H1 (cell line): ENCODE data around the gene POLDIP3. TPM values are rescaled to one million over a fixed set of nuclear protein-coding genes. Genes with fewer than 3 reads are reported as not detected.
"Not testable (repeated sequence)": the region's sequence is repeated elsewhere in the genome, so short reads cannot be mapped to it uniquely, and the experiment has no call there.

ENCODE experiments used
- CTCF ChIA-PET: fragments of 300-600 bp; sonication (Branson Sonifier 250); formaldehyde crosslinking; loops from one replicate; lab custom pipeline; 2021; ENCODE audit not compliant: partially characterized antibody; lab: Charles Lee
- POLR2A ChIA-PET: fragments of 300-600 bp; sonication (Branson Sonifier 250); formaldehyde crosslinking; loops from one replicate; lab custom pipeline; 2021; ENCODE audit warnings: inconsistent platforms; ENCODE audit not compliant: partially characterized antibody; lab: Charles Lee
- DNase-seq, 2 experiments: peaks; one replicate each; pipeline versions ENCODE4 v3.0.0 to v3.0.0-alpha.2; 2010 to 2022; ENCODE audit warnings: low spot score in 2 of 2, low read depth in 1 of 2, mixed read lengths in 1 of 2
- FAIRE-seq: peaks from 2 replicates; lab custom pipeline; 2011; peaks lifted over from hg19 to GRCh38; lab: Jason Lieb, UNC
- H2AFZ ChIP-seq: 2 replicates; pipeline ENCODE4 v1.8.1; 2012; ENCODE audit warnings: low read length, inconsistent platforms
- H2AK5ac ChIP-seq: 2 replicates; pipeline ENCODE4 v1.6.1; 2013; ENCODE audit warnings: low read depth, low read length
- H2BK120ac ChIP-seq: replicated peaks from 2 replicates; pipeline ENCODE3; 2013; ENCODE audit warnings: low read depth, low read length, inconsistent platforms
- H2BK12ac ChIP-seq: 2 replicates; pipeline ENCODE4 v1.6.1; 2013; ENCODE audit warnings: low read depth, low read length
- H2BK15ac ChIP-seq: 2 replicates; pipeline ENCODE4 v1.6.1; 2013; ENCODE audit warnings: low read length
- H2BK20ac ChIP-seq: 2 replicates; pipeline ENCODE4 v1.6.1; 2013; ENCODE audit warnings: low read length
- H2BK5ac ChIP-seq: 2 replicates; pipeline ENCODE4 v1.6.1; 2013; ENCODE audit warnings: low read depth, low read length
- H3K14ac ChIP-seq: 2 replicates; pipeline ENCODE4 v1.6.1; 2013; ENCODE audit warnings: inconsistent platforms; ENCODE audit not compliant: insufficient read length
- H3K18ac ChIP-seq: 2 replicates; pipeline ENCODE4 v1.6.1; 2013; ENCODE audit warnings: low read length; ENCODE audit errors: extremely low read depth
- H3K23ac ChIP-seq: 2 replicates; pipeline ENCODE4 v1.6.1; 2013; ENCODE audit warnings: inconsistent platforms; ENCODE audit not compliant: insufficient read length
- H3K23me2 ChIP-seq: 2 replicates; pipeline ENCODE4 v1.6.1; 2013; ENCODE audit warnings: low read depth, low read length
- H3K27ac ChIP-seq: 2 replicates; pipeline ENCODE4 v1.6.1; 2011; ENCODE audit warnings: low read depth, low read length, inconsistent platforms
- H3K27me3 ChIP-seq, 4 experiments: replicated peaks in 1 of 4; 1 replicate in 1 of 4; 2 replicates in 3 of 4; pipeline versions ENCODE4 v1.6.1 to v1.8.1; 2011 to 2013; ENCODE audit warnings: low read length in 3 of 4, mild to moderate bottlenecking in 3 of 4, inconsistent platforms in 2 of 4, mixed read lengths in 2 of 4, moderate library complexity in 1 of 4; ENCODE audit not compliant: control insufficient read depth in 3 of 4, insufficient read depth in 3 of 4; ENCODE audit errors: extremely low read depth in 1 of 4
- H3K36me3 ChIP-seq, 4 experiments: 2 replicates each; pipeline versions ENCODE4 v1.6.1 to v1.8.1; 2011 to 2013; ENCODE audit warnings: mild to moderate bottlenecking in 4 of 4, low read length in 3 of 4, moderate library complexity in 2 of 4, control low read depth in 1 of 4, inconsistent platforms in 1 of 4; ENCODE audit not compliant: insufficient read depth in 4 of 4, control insufficient read depth in 2 of 4
- H3K4ac ChIP-seq: replicated peaks from 2 replicates; pipeline ENCODE3; 2013; ENCODE audit warnings: low read length, low read depth, mixed read lengths, inconsistent platforms; ENCODE audit not compliant: insufficient read length
- H3K4me1 ChIP-seq, 4 experiments: replicated peaks in 1 of 4; 1 replicate in 1 of 4; 2 replicates in 3 of 4; pipeline versions ENCODE4 v1.6.1 to v1.8.1; 2011 to 2013; ENCODE audit warnings: low read length in 3 of 4, inconsistent platforms in 2 of 4, mixed read lengths in 1 of 4; ENCODE audit not compliant: insufficient read depth in 4 of 4, control insufficient read depth in 3 of 4
- H3K4me2 ChIP-seq, 2 experiments: 2 replicates each; pipeline versions ENCODE4 v1.6.1 to v1.8.1; 2011 to 2013; ENCODE audit warnings: low read depth in 2 of 2, low read length in 2 of 2, control low read depth in 1 of 2, inconsistent platforms in 1 of 2, mild to moderate bottlenecking in 1 of 2; ENCODE audit not compliant: insufficient read depth in 1 of 2
- H3K4me3 ChIP-seq, 4 experiments: fragments of 200-600, 300-600 bp in 1 of 4; sonication (generic), shearing (Covaris generic), sonication (Bioruptor Twin) in 1 of 4; 2 replicates each; pipeline versions ENCODE4 v1.5.1 to v1.8.1; 2011 to 2016; ENCODE audit warnings: low read length in 4 of 4, low read depth in 3 of 4, control low read depth in 2 of 4, inconsistent platforms in 2 of 4, mild to moderate bottlenecking in 2 of 4, mixed read lengths in 1 of 4, moderate library complexity in 1 of 4; ENCODE audit not compliant: insufficient read depth in 2 of 4; ENCODE audit errors: extremely low read depth in 1 of 4
- H3K56ac ChIP-seq: replicated peaks from 2 replicates; pipeline ENCODE3; 2013; ENCODE audit warnings: low read depth, mild to moderate bottlenecking, mixed read lengths, low read length, inconsistent platforms; ENCODE audit not compliant: insufficient read length
- H3K79me1 ChIP-seq: 2 replicates; pipeline ENCODE4 v1.6.1; 2013; ENCODE audit warnings: low read depth, low read length, control low read depth
- H3K79me2 ChIP-seq, 2 experiments: 2 replicates each; pipeline versions ENCODE4 v1.6.1 to v1.8.1; 2012 to 2013; ENCODE audit warnings: low read length in 2 of 2, mild to moderate bottlenecking in 2 of 2, inconsistent platforms in 1 of 2; ENCODE audit not compliant: insufficient read depth in 2 of 2, control insufficient read depth in 1 of 2
- H3K9ac ChIP-seq, 4 experiments: replicated peaks in 1 of 4; 1 replicate in 1 of 4; 2 replicates in 3 of 4; pipeline versions ENCODE4 v1.6.1 to v1.8.1; 2011 to 2013; ENCODE audit warnings: low read depth in 3 of 4, low read length in 3 of 4, control low read depth in 2 of 4, mild to moderate bottlenecking in 2 of 4, moderate library complexity in 2 of 4, inconsistent platforms in 1 of 4; ENCODE audit errors: extremely low read depth in 1 of 4
- H3K9me3 ChIP-seq, 2 experiments: 2 replicates each; pipeline versions ENCODE4 v1.6.1 to v1.8.1; 2012 to 2013; ENCODE audit warnings: mild to moderate bottlenecking in 2 of 2, moderate library complexity in 2 of 2, control low read depth in 1 of 2, inconsistent platforms in 1 of 2, low read depth in 1 of 2, low read length in 1 of 2, mixed read lengths in 1 of 2; ENCODE audit not compliant: insufficient read depth in 2 of 2
- H4K20me1 ChIP-seq, 2 experiments: replicated peaks in 1 of 2; 2 replicates each; pipeline versions ENCODE3 to v1.8.1; 2011 to 2013; ENCODE audit warnings: inconsistent platforms in 2 of 2, low read length in 2 of 2, mild to moderate bottlenecking in 1 of 2; ENCODE audit not compliant: insufficient read depth in 2 of 2, control insufficient read depth in 1 of 2
- H4K5ac ChIP-seq: 2 replicates; pipeline ENCODE4 v1.6.1; 2013; ENCODE audit warnings: low read length, low read depth, mixed read lengths, inconsistent platforms; ENCODE audit not compliant: insufficient read length
- H4K8ac ChIP-seq: 2 replicates; pipeline ENCODE4 v1.8.0; 2013; ENCODE audit warnings: mild to moderate bottlenecking, moderate library complexity, low read length, inconsistent platforms; ENCODE audit not compliant: insufficient read depth; ENCODE audit errors: extremely low read depth
- H4K91ac ChIP-seq: replicated peaks from 2 replicates; pipeline ENCODE3; 2013; ENCODE audit warnings: low read length, mixed read lengths, inconsistent platforms; ENCODE audit not compliant: insufficient read length
- WGBS, 2 experiments: shearing (Covaris generic) in 1 of 2; methylation state at CpG; one replicate each; pipeline versions ENCODE4 v1.1.6 to v1.1.7; 2013 to 2015; ENCODE audit warnings: low lambda C conversion rate in 2 of 2, mixed read lengths in 2 of 2, inconsistent platforms in 1 of 2, low coverage in 1 of 2, missing lambda C conversion rate in 1 of 2; ENCODE audit not compliant: insufficient replicate concordance in 2 of 2, insufficient coverage in 1 of 2, insufficient read length in 1 of 2; ENCODE audit errors: extremely low coverage in 1 of 2, missing lambda C conversion rate in 1 of 2; 5-methylcytosine and 5-hydroxymethylcytosine counted together
- polyA plus RNA-seq, 7 experiments: library from polyadenylated mRNA; depleted of rRNA in 3 of 7; stranded (reverse) in 5 of 7; unstranded in 2 of 7; fragments of >200 nt in 5 of 7; fragments of 200-250 nt in 2 of 7; gene quantifications; 1 replicate in 5 of 7; 2 replicates in 1 of 7; 4 replicates in 1 of 7; pipeline versions ENCODE4 v1.2.1 to v1.2.3, GENCODE V29; 2011 to 2013; ENCODE audit warnings: missing spikeins in 2 of 7, mixed read lengths in 2 of 7
- small RNA-seq: library from polyadenylated mRNA; stranded (forward); fragments of <200 nt; extraction: miRNeasy Mini kit (QIAGEN cat#:217004); gene quantifications from one replicate; pipeline ENCODE3, GENCODE V24; 2013; ENCODE audit not compliant: insufficient read depth
- total RNA-seq: library from RNA; stranded (reverse); fragmentation: NEBNext Ultra II Directional; extraction: Animal tissue kit (Norgen Biotek cat#: 25700); gene quantifications from 2 replicates; pipeline ENCODE4 v1.2.1, GENCODE V29; 2021

The POLDIP3 gene
- total and polyA plus RNA-seq, 2 of the 8 experiments (the other 6 are each of a cell fraction or from before 2014, with no cell fraction given), result 43.5 to 84.6 TPM

DNA sequence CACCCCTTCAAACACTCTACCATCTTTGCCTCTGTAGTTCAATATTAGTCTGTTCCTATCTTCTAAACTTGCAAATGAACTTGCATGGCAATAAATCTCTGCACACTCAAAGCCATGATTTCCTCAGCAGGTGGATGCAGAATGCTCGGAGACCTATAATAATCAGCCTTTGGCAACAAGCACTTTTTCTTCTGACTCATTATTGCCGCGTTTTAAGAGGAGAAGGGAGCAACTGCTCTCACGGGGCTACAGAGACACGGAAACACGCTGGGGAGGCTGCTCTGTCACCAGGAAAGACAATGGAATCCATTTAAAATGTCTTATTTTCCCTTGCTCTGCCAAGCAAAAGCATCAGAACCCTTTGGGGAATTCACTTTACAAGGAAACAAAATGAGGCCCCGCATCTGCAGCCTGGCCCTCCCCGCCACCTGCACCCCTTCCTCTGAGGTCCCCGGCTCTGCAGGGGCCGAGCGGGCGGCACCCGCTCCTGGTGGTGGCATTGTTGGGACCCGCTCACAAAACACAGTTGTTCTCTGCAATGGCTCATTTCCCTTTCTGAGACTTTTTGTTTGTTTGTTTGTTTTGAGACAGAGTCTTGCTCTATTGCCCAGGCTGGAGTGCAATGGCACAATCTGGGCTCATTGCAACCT lies 79.5 kb downstream of the POLDIP3 start:
- WGBS, 2 experiments, result 80% methylated on average over 1 of the region's 14 CpGs; no CpG with 5 or more reads in 1 of the 2 experiments
- DNase-seq, H3K23me2 ChIP-seq, H3K79me1 ChIP-seq, H4K5ac ChIP-seq, POLR2A ChIA-PET, H3K4me1 ChIP-seq, H3K4me3 ChIP-seq, H3K36me3 ChIP-seq, H4K8ac ChIP-seq, H3K9ac ChIP-seq, H3K9me3 ChIP-seq, H4K20me1 ChIP-seq, H3K4me2 ChIP-seq, H2BK15ac ChIP-seq, H2AFZ ChIP-seq, H2AK5ac ChIP-seq, H3K27ac ChIP-seq, H2BK12ac ChIP-seq, H2BK5ac ChIP-seq, H2BK20ac ChIP-seq, H3K27me3 ChIP-seq, H3K56ac ChIP-seq, FAIRE-seq, H3K23ac ChIP-seq, H3K14ac ChIP-seq, H3K79me2 ChIP-seq, H3K18ac ChIP-seq, H2BK120ac ChIP-seq, H4K91ac ChIP-seq, H3K4ac ChIP-seq: not testable (repeated sequence)
- CTCF ChIA-PET, result interaction anchor here (1.6 to 5.1 kb wide), 2 partner anchors 15 to 26 kb away, joined by 8 to 31 read pairs; no protein-coding TSS in a partner anchor

Small RNA genes within 50 kb of the gene (small RNA-seq; reads per million reads assigned to genes)
- not detected for gene RN7SKP80
- not detected for gene RNU6-513P

Other genes with a start within 250 kb of the POLDIP3 start
- 0.61 and 0.73 TPM in 2 replicates for gene NFAM1, start 182.5 kb downstream of the POLDIP3 start, total RNA-seq
- gene NFAM1, start 182.5 kb downstream of the POLDIP3 start, polyA plus RNA-seq (2011; rRNA removed), result 0.50 and 0.62 TPM in 2 replicates
- 48.4 and 49.0 TPM in 2 replicates for gene RRP7A, start 95.1 kb downstream of the POLDIP3 start, total RNA-seq
- 18.4 and 26.7 TPM in 2 replicates for gene RRP7A, start 95.1 kb downstream of the POLDIP3 start, polyA plus RNA-seq (2011; rRNA removed)
- 2.1 TPM in 1 of 2 replicates, not detected in the other for gene SERHL2, start 60.9 kb downstream of the POLDIP3 start, total RNA-seq
- 0.91 and 1.1 TPM in 2 replicates for gene SERHL2, start 60.9 kb downstream of the POLDIP3 start, polyA plus RNA-seq (2011; rRNA removed)
- 0.52 and 0.84 TPM in 2 replicates for gene ATP5MGL, start 25.7 kb upstream of the POLDIP3 start, total RNA-seq
- gene ATP5MGL, start 25.7 kb upstream of the POLDIP3 start, polyA plus RNA-seq (2011; rRNA removed), result 0.12 TPM in 1 of 2 replicates, not detected in the other
- 75.3 and 82.5 TPM in 2 replicates for gene CYB5R3, start 34.5 kb upstream of the POLDIP3 start, total RNA-seq
- 113 and 160 TPM in 2 replicates for gene CYB5R3, start 34.5 kb upstream of the POLDIP3 start, polyA plus RNA-seq (2011; rRNA removed)
- 13.8 and 13.9 TPM in 2 replicates for gene A4GALT, start 106.0 kb upstream of the POLDIP3 start, total RNA-seq
- 7.2 and 13.1 TPM in 2 replicates for gene A4GALT, start 106.0 kb upstream of the POLDIP3 start, polyA plus RNA-seq (2011; rRNA removed)
- gene ARFGAP3, start 242.4 kb upstream of the POLDIP3 start, total RNA-seq, result 15.8 and 16.0 TPM in 2 replicates
- 7.5 and 9.7 TPM in 2 replicates for gene ARFGAP3, start 242.4 kb upstream of the POLDIP3 start, polyA plus RNA-seq (2011; rRNA removed)